H9 (cell line): ENCODE data around the gene AMMECR1. TPM values are rescaled to one million over a fixed set of nuclear protein-coding genes. Genes with fewer than 3 reads are reported as not detected.

ENCODE experiments used
- DNase-seq: peaks from one replicate; pipeline ENCODE4 v3.0.0-alpha.2; 2017
- H2AFZ ChIP-seq: one replicate; pipeline ENCODE4 v1.6.1; 2013; ENCODE audit warnings: mild to moderate bottlenecking, low read length, control low read depth, moderate library complexity
- H2AK5ac ChIP-seq: 2 replicates; pipeline ENCODE4 v1.6.1; 2013; ENCODE audit warnings: low read length, control low read depth, mixed read lengths; ENCODE audit not compliant: insufficient read length
- H2BK120ac ChIP-seq: one replicate; pipeline ENCODE4 v1.6.1; 2013; ENCODE audit warnings: low read depth, mild to moderate bottlenecking, low read length, control low read depth, inconsistent platforms; ENCODE audit not compliant: poor library complexity, severe bottlenecking
- H2BK12ac ChIP-seq: 2 replicates; pipeline ENCODE4 v1.6.1; 2013; ENCODE audit warnings: low read length, control low read depth, mixed read lengths, low read depth; ENCODE audit not compliant: insufficient read length
- H2BK15ac ChIP-seq: 2 replicates; pipeline ENCODE4 v1.6.1; 2013; ENCODE audit warnings: low read depth, low read length, control low read depth
- H2BK20ac ChIP-seq: one replicate; pipeline ENCODE4 v1.6.1; 2013; ENCODE audit warnings: low read depth, mild to moderate bottlenecking, low read length, control low read depth, inconsistent platforms; ENCODE audit not compliant: poor library complexity, severe bottlenecking
- H2BK5ac ChIP-seq: 2 replicates; pipeline ENCODE4 v1.6.1; 2013; ENCODE audit warnings: low read length, control low read depth, mixed read lengths; ENCODE audit not compliant: insufficient read length
- H3K14ac ChIP-seq: 2 replicates; pipeline ENCODE4 v1.6.1; 2013; ENCODE audit warnings: low read length, control low read depth; ENCODE audit not compliant: insufficient read depth
- H3K18ac ChIP-seq: 2 replicates; pipeline ENCODE4 v1.6.1; 2013; ENCODE audit warnings: low read depth, mild to moderate bottlenecking, mixed read lengths, low read length, control low read depth; ENCODE audit not compliant: insufficient read length
- H3K23ac ChIP-seq: 2 replicates; pipeline ENCODE4 v1.6.1; 2013; ENCODE audit warnings: low read length, control low read depth, mixed read lengths, low read depth; ENCODE audit not compliant: insufficient read length
- H3K23me2 ChIP-seq: 2 replicates; pipeline ENCODE4 v1.6.1; 2013; ENCODE audit warnings: low read depth, mild to moderate bottlenecking, mixed read lengths, low read length, control low read depth; ENCODE audit not compliant: insufficient read length, poor library complexity, severe bottlenecking
- H3K27ac ChIP-seq: 2 replicates; pipeline ENCODE4 v1.5.1; 2013; ENCODE audit warnings: low read length, control low read depth, mixed read lengths, low read depth; ENCODE audit not compliant: insufficient read length
- H3K27me3 ChIP-seq: 2 replicates; pipeline ENCODE4 v1.6.1; 2013; ENCODE audit warnings: low read length, control low read depth, inconsistent platforms; ENCODE audit not compliant: insufficient read depth
- H3K4ac ChIP-seq: 2 replicates; pipeline ENCODE4 v1.6.1; 2013; ENCODE audit warnings: low read depth, mild to moderate bottlenecking, control low read depth, inconsistent platforms, low read length, moderate library complexity
- H3K4me1 ChIP-seq: 2 replicates; pipeline ENCODE4 v1.6.1; 2013; ENCODE audit warnings: low read length, control low read depth, inconsistent platforms; ENCODE audit not compliant: insufficient read depth
- H3K4me2 ChIP-seq: 2 replicates; pipeline ENCODE4 v1.6.1; 2013; ENCODE audit warnings: low read length, control low read depth, mixed read lengths; ENCODE audit not compliant: insufficient read length, insufficient read depth
- H3K56ac ChIP-seq: 2 replicates; pipeline ENCODE4 v1.6.1; 2013; ENCODE audit warnings: low read depth, mild to moderate bottlenecking, mixed read lengths, low read length, control low read depth; ENCODE audit not compliant: insufficient read length
- H3K79me1 ChIP-seq: 2 replicates; pipeline ENCODE4 v1.6.1; 2013; ENCODE audit warnings: low read depth, mild to moderate bottlenecking, moderate library complexity, low read length, control low read depth, inconsistent platforms; ENCODE audit not compliant: insufficient read depth, poor library complexity, severe bottlenecking
- H3K79me2 ChIP-seq: 2 replicates; pipeline ENCODE4 v1.6.1; 2013; ENCODE audit warnings: low read length, control low read depth, inconsistent platforms; ENCODE audit not compliant: insufficient read depth
- H3K9ac ChIP-seq: 2 replicates; pipeline ENCODE4 v1.6.1; 2013; ENCODE audit warnings: low read length, control low read depth, mixed read lengths; ENCODE audit not compliant: insufficient read length; ENCODE audit errors: extremely low read depth
- H3K9me3 ChIP-seq: one replicate; pipeline ENCODE4 v1.6.1; 2013; ENCODE audit warnings: low read depth, low read length, inconsistent platforms; ENCODE audit not compliant: control insufficient read depth
- H3T11ph ChIP-seq: one replicate; pipeline ENCODE4 v1.6.1; 2013; ENCODE audit warnings: mild to moderate bottlenecking, low read length, control low read depth, inconsistent platforms
- H4K20me1 ChIP-seq: one replicate; pipeline ENCODE4 v1.6.1; 2013; ENCODE audit not compliant: control insufficient read depth, insufficient read length, insufficient read depth
- H4K5ac ChIP-seq: 2 replicates; pipeline ENCODE4 v1.6.1; 2013; ENCODE audit warnings: low read depth, mild to moderate bottlenecking, mixed read lengths, low read length, control low read depth; ENCODE audit not compliant: insufficient read length
- H4K8ac ChIP-seq: replicated peaks from 2 replicates; pipeline ENCODE4 v1.6.1; 2013; ENCODE audit warnings: low read length, control low read depth, mixed read lengths, low read depth; ENCODE audit not compliant: insufficient read length
- H4K91ac ChIP-seq: 2 replicates; pipeline ENCODE4 v1.6.1; 2013; ENCODE audit warnings: low read depth, mild to moderate bottlenecking, moderate library complexity, mixed read lengths, low read length, control low read depth; ENCODE audit not compliant: insufficient read length
- H3K27ac Mint-ChIP-seq, 3 experiments: 2 replicates in 2 of 3; 3 replicates in 1 of 3; pipeline ENCODE4 v1.8.0; 2020 to 2021; ENCODE audit warnings: mixed read lengths in 3 of 3, mild to moderate bottlenecking in 1 of 3, moderate library complexity in 1 of 3
- H3K27me3 Mint-ChIP-seq: 2 replicates; pipeline ENCODE4 v1.8.0; 2021; ENCODE audit warnings: low read depth, mild to moderate bottlenecking, moderate library complexity, mixed read lengths
- H3K36me3 Mint-ChIP-seq, 3 experiments: 2 replicates in 2 of 3; 3 replicates in 1 of 3; pipeline ENCODE4 v1.8.0; 2020 to 2021; ENCODE audit warnings: low read depth in 3 of 3, mixed read lengths in 3 of 3; ENCODE audit not compliant: insufficient read depth in 1 of 3
- H3K4me1 Mint-ChIP-seq, 2 experiments: 2 replicates each; pipeline ENCODE4 v1.8.0; 2020; ENCODE audit warnings: mixed read lengths in 2 of 2
- H3K4me3 Mint-ChIP-seq, 2 experiments: 2 replicates in 1 of 2; 3 replicates in 1 of 2; pipeline ENCODE4 v1.8.0; 2020 to 2021; ENCODE audit warnings: mild to moderate bottlenecking in 2 of 2, mixed read lengths in 2 of 2, moderate library complexity in 1 of 2
- H3K9me3 Mint-ChIP-seq, 2 experiments: 2 replicates in 1 of 2; 3 replicates in 1 of 2; pipeline ENCODE4 v1.8.0; 2020; ENCODE audit warnings: mild to moderate bottlenecking in 2 of 2, mixed read lengths in 2 of 2, moderate library complexity in 1 of 2
- CTCF ChIP-seq: fragments of 200-600 bp; sonication (generic); conservative IDR thresholded peaks from 3 replicates; pipeline ENCODE4 v1.8.0; 2021; ENCODE audit warnings: antibody characterized with exemption, mild to moderate bottlenecking
- total RNA-seq: library from RNA; stranded (reverse); gene quantifications from 2 replicates; pipeline ENCODE4 v1.2.1, GENCODE V29; 2021

AMMECR1 gene
- total RNA-seq, 1 experiment from 2014 or later, result 28.5 TPM

- Histone ChIP-seq H2AFZ (no peak overlapping the region), H3K4me2 (no peak overlapping the region), H3K27ac (no peak overlapping the region), H4K91ac (no peak overlapping the region), H3K27me3 (no peaks in the 10 kb centered on the region), H2BK120ac (no peak overlapping the region), H4K20me1 (no peaks in the 10 kb centered on the region), H3K4ac (no peak overlapping the region; the same call in 1 of the 2 replicates), H2AK5ac (no peak overlapping the region), H4K8ac (no peak overlapping the region), H3K18ac (no peak overlapping the region), H3K9ac (no peak overlapping the region), H2BK5ac (no peak overlapping the region), H4K5ac (no peak overlapping the region), H3K79me1 (no peaks in the 10 kb centered on the region), H2BK20ac (no peak overlapping the region), H2BK15ac (no peak overlapping the region), H3K9me3 (no peaks in the 10 kb centered on the region), H3K56ac (no peak overlapping the region), H3K4me1 (peaks cover 2% of the 10 kb centered on the region; the same call in 1 of the 2 replicates), H3T11ph (no peak overlapping the region), H3K14ac (no peak overlapping the region), H3K79me2 (no peaks in the 10 kb centered on the region; the same call in 1 of the 2 replicates), H3K23me2 (peaks cover 10% of the 10 kb centered on the region), H2BK12ac (no peak overlapping the region), H3K23ac (no peak overlapping the region)
- Mint-ChIP-seq H3K36me3 (no peaks in the 10 kb centered on the region), H3K4me1 (peaks cover 44 to 51% of the 10 kb centered on the region in 2 experiments), H3K27me3 (no peaks in the 10 kb centered on the region), H3K4me3 (no peak overlapping the region), H3K9me3 (peaks cover 3 to 6% of the 10 kb centered on the region in 2 experiments; a peak in 1 of 5 replicates), H3K27ac (peak overlapping the region in 1 of 3 experiments; percentile 70; a peak in 2 of 7 replicates)
- TF ChIP-seq CTCF, result no peak
- no peak for DNase-seq
Observed at GRCh38 chrX:110321081-110321480, 3.2 kb upstream of the AMMECR1 start.
